Transverse colon (tissue), 4 donors: ENCODE data around the gene LPAR2. TPM values are rescaled to one million over a fixed set of nuclear protein-coding genes. Genes with fewer than 3 reads are reported as not detected.

ENCODE experiments used
- DNase-seq: peaks from one replicate; pipeline ENCODE4 v3.0.0-alpha.2; 2019
- H3K27ac ChIP-seq, 4 donors: fragments of 200-600 bp; sonication (generic); 2 replicates each; pipeline ENCODE4 v1.5.1; 2016 to 2018; ENCODE audit warnings: inconsistent platforms in 4 of 4
- H3K27me3 ChIP-seq: fragments of 200-600 bp; sonication (generic); 2 replicates; pipeline ENCODE4 v1.5.1; 2017; ENCODE audit warnings: inconsistent platforms
- H3K36me3 ChIP-seq, 4 donors: fragments of 200-600 bp; sonication (generic); 2 replicates each; pipeline ENCODE4 v1.5.1; 2017 to 2019; ENCODE audit warnings: inconsistent platforms in 4 of 4
- H3K4me1 ChIP-seq, 4 donors: fragments of 200-600 bp; sonication (generic); 2 replicates each; pipeline ENCODE4 v1.5.1; 2017 to 2020; ENCODE audit warnings: inconsistent platforms in 4 of 4
- H3K4me3 ChIP-seq, 4 donors: fragments of 200-600 bp; sonication (generic); 1 replicate in 1 of 4; 2 replicates in 3 of 4; pipeline versions ENCODE4 v1.5.1 to v1.6.1; 2017 to 2019; ENCODE audit warnings: inconsistent platforms in 4 of 4
- H3K9me3 ChIP-seq, 2 donors: fragments of 200-600 bp; sonication (generic); 2 replicates each; pipeline ENCODE4 v1.5.1; 2017 to 2019; ENCODE audit warnings: inconsistent platforms in 2 of 2
- EP300 ChIP-seq: sonication (generic); formaldehyde crosslinking; IDR thresholded peaks from one replicate; pipeline ENCODE4 v1.6.1; 2017; ENCODE audit warnings: antibody characterized with exemption, low read depth
- POLR2A ChIP-seq: fragments of 450-650 bp; IDR thresholded peaks from one replicate; pipeline ENCODE4 v1.6.1; 2016; ENCODE audit warnings: antibody characterized with exemption, mild to moderate bottlenecking, moderate library complexity
- POLR2AphosphoS5 ChIP-seq, 3 donors: sonication (generic); formaldehyde crosslinking; IDR thresholded peaks; one replicate each; pipeline ENCODE4 v1.6.1; 2016; ENCODE audit warnings: antibody characterized with exemption in 3 of 3
- WGBS, 2 donors: methylation state at CpG; one replicate each; pipeline ENCODE4 v1.1.5; 2018; ENCODE audit warnings: low coverage in 1 of 2; 5-methylcytosine and 5-hydroxymethylcytosine counted together
- in situ Hi-C, 4 donors: fragments of 200-750 bp; cut with MboI; loops; one replicate each; pipeline versions ENCODE4 v1.15.0 to v1.15.1; 2017; ENCODE audit warnings: low sequenced_read_pairs in 3 of 4, low pct_ligation_motif_present in 1 of 4, low pct_unique_long_range_greater_than_20kb in 1 of 4
- intact Hi-C: fragments of 100-400 bp; cut with DNase I; formaldehyde crosslinking; loops from one replicate; pipeline ENCODE4 v1.15.1; 2023; ENCODE audit warnings: low total_unique reads
- total RNA-seq, 4 donors: library from RNA; depleted of rRNA; stranded (reverse); fragments of >200 nt; gene quantifications; one replicate each; pipeline ENCODE4 v1.1.0, GENCODE V29; 2016
- TF ChIP-seq, protein P1 (sequence below), 5 experiments: fragments of 200-600 bp in 3 of 5; fragments of 450-650 bp in 2 of 5; sonication (generic) in 3 of 5; IDR thresholded peaks; 1 replicate in 2 of 5; 2 replicates in 3 of 5; pipeline ENCODE4 v1.5.1; 2016 to 2017; ENCODE audit warnings: antibody characterized with exemption in 5 of 5, inconsistent platforms in 3 of 5, mild to moderate bottlenecking in 2 of 5, moderate library complexity in 1 of 5

The LPAR2 gene
- total RNA-seq, 4 donors from 2014 or later: 19.2 to 52.5 (median 32.6) TPM

DNA sequence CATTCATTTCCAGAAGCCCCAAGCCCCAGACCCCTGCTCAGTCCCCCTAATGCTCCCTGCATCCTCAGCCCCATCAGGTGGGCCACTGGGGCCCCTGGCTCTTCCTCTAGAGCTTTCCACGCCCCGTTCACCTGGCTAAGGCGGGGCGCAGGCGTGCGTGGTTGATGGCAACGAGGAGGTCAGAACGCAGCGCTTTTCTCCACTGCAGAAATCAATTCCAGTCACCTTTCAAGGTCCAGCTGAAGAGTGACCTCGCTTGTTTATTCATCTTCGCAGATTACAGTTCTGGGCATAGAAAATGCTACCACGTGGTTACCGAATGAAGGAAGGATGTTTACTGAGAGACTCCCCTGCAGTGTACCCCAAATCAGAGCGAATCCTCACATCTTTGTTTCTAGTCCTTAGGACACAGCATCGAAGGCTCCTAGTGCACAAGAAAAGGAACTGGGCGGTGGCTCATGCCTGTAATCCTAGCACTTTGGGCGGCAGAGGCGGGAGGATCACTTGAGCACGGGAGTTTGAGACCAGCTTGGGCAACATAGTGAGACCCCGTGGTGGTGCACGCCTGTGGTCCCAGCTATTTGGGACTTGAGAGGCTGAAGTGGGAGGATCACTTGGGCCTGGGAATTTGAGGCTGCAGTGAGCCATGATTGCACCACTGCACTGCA lies 8.7 kb downstream of the LPAR2 start:
- Histone ChIP-seq H3K4me3 (peak overlapping the region in 1 of 4 donors; percentile 45), H3K9me3 (no peaks in the 10 kb centered on the region), H3K27ac (peak overlapping the region in 3 of 4 donors; percentile 29 to 51 (median 36)), H3K36me3 (no peaks in the 10 kb centered on the region), H3K4me1 (peaks cover 0 to 9% (median 5%) of the 10 kb centered on the region in 4 donors), H3K27me3 (no peaks in the 10 kb centered on the region)
- intact Hi-C loops (loop anchor here (5.0 kb wide), 1 partner anchor 817 kb away; no protein-coding TSS in a partner anchor), in situ Hi-C loops (no loop called here)
- no peak for TF ChIP-seq POLR2A
- no peak for TF ChIP-seq POLR2AphosphoS5 (IDR thresholded peaks at IDR 0.05)
- TF ChIP-seq EP300: no peak
- TF ChIP-seq, protein P1, sequence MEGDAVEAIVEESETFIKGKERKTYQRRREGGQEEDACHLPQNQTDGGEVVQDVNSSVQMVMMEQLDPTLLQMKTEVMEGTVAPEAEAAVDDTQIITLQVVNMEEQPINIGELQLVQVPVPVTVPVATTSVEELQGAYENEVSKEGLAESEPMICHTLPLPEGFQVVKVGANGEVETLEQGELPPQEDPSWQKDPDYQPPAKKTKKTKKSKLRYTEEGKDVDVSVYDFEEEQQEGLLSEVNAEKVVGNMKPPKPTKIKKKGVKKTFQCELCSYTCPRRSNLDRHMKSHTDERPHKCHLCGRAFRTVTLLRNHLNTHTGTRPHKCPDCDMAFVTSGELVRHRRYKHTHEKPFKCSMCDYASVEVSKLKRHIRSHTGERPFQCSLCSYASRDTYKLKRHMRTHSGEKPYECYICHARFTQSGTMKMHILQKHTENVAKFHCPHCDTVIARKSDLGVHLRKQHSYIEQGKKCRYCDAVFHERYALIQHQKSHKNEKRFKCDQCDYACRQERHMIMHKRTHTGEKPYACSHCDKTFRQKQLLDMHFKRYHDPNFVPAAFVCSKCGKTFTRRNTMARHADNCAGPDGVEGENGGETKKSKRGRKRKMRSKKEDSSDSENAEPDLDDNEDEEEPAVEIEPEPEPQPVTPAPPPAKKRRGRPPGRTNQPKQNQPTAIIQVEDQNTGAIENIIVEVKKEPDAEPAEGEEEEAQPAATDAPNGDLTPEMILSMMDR (IDR thresholded peaks at IDR 0.05): no peak
- 50 to 73% methylated on average over 8 to 21 of the region's 21 CpGs for WGBS, 2 donors
- no peak for DNase-seq

- in situ Hi-C loops: no loop called here
- WGBS, 2 donors: 7 to 11% methylated on average over 7 to 60 of the region's 80 CpGs
- H3K27me3 ChIP-seq: no peaks in the 10 kb centered on the region
These were observed 9.6 kb downstream of the LPAR2 start, which contains the start of gene PBX4 for GRCh38 chr19:19618219-19619051. Gene PBX4 (minus strand): TSS chr19:19618687. CDS start chr19:19618629, 58 bp downstream.

GRCh38 chr19:19615086-19615485 lies 12.9 kb downstream of the LPAR2 start:
- intact Hi-C loops (loop anchor here (5.0 kb wide), 1 partner anchor 813 kb away; no protein-coding TSS in a partner anchor), in situ Hi-C loops (no loop called here)
- DNase-seq: no peak
- Histone ChIP-seq H3K27ac (no peak overlapping the region), H3K9me3 (no peaks in the 10 kb centered on the region), H3K4me3 (no peak overlapping the region), H3K4me1 (peaks cover 0 to 16% (median 7%) of the 10 kb centered on the region in 4 donors), H3K36me3 (no peaks in the 10 kb centered on the region), H3K27me3 (no peaks in the 10 kb centered on the region)
- TF ChIP-seq POLR2AphosphoS5 (IDR thresholded peaks at IDR 0.05) (no peak), EP300 (no peak), POLR2A (no peak)
- TF ChIP-seq, protein P1 (IDR thresholded peaks at IDR 0.05): no peak
- WGBS, 2 donors: 86% methylated on average over 3 of the region's 3 CpGs; no CpG with 5 or more reads in 1 of the 2 donors

More at GRCh38 chr19:19618219-19619051, 9.6 kb downstream of the LPAR2 start, which contains the start of gene PBX4:
- Histone ChIP-seq H3K36me3 (no peaks in the 10 kb centered on the region), H3K9me3 (no peaks in the 10 kb centered on the region), H3K27ac (peak within 1 kb of the TSS in 3 of 4 donors; percentile 54 to 66 (median 57)), H3K4me3 (peak within 1 kb of the TSS; percentile 0 to 45 (median 38)), H3K4me1 (peaks cover 0 to 11% (median 7%) of the 10 kb centered on the region in 4 donors)
- intact Hi-C loops: loop anchor here (5.0 kb wide), 1 partner anchor 816 kb away; no protein-coding TSS in a partner anchor
- DNase-seq: peak; percentile 97
- TF ChIP-seq EP300: no peak
- TF ChIP-seq, protein P1 (IDR thresholded peaks at IDR 0.05): no peak
- TF ChIP-seq POLR2AphosphoS5 (IDR thresholded peaks at IDR 0.05): peak; percentile 14 to 79 (median 60)
- peak; percentile 30 for TF ChIP-seq POLR2A

GRCh38 chr19:19613506-19613905 lies 14.5 kb downstream of the LPAR2 start:
- in situ Hi-C loops: no loop called here
- H3K9me3 ChIP-seq: no peaks in the 10 kb centered on the region
- no peak overlapping the region for H3K27ac ChIP-seq
- H3K4me3 ChIP-seq: no peak overlapping the region
- H3K36me3 ChIP-seq: no peaks in the 10 kb centered on the region
- 61% methylated on average over 4 of the region's 4 CpGs; no CpG with 5 or more reads in 1 of the 2 donors for WGBS, 2 donors
- H3K4me1 ChIP-seq: peaks cover 0 to 11% (median 0%) of the 10 kb centered on the region in 4 donors
- intact Hi-C loops: no loop called here
- TF ChIP-seq POLR2AphosphoS5 (IDR thresholded peaks at IDR 0.05) (no peak), EP300 (no peak), POLR2A (no peak)
- TF ChIP-seq, protein P1 (IDR thresholded peaks at IDR 0.05): no peak
- H3K27me3 ChIP-seq: no peaks in the 10 kb centered on the region
- DNase-seq: peak; percentile 25
